Ovary (tissue), 3 donors: Measurements from ENCODE around the gene KLHL12.

Experiments
- CTCF ChIP-seq, 3 donors: fragments of 450-650 bp in 2 of 3; fragments of 200-600 bp in 1 of 3; IDR thresholded peaks; one replicate each; pipeline versions ENCODE4 v1.5.1 to v1.8.0; 2016 to 2022; ENCODE audit warnings: antibody characterized with exemption in 3 of 3, mild to moderate bottlenecking in 1 of 3
- EP300 ChIP-seq: sonication (generic); formaldehyde crosslinking; IDR thresholded peaks from one replicate; pipeline ENCODE4 v1.6.1; 2017; ENCODE audit warnings: antibody characterized with exemption
- POLR2A ChIP-seq: fragments of 450-650 bp; IDR thresholded peaks from one replicate; pipeline ENCODE4 v1.6.1; 2017; ENCODE audit warnings: antibody characterized with exemption, mild to moderate bottlenecking, moderate library complexity
- donor health status: DM: no; HTN: no; CAD: no.

GRCh38 chr1:202942426-202942825, 15.4 kb upstream of the KLHL12 start:
- TF ChIP-seq CTCF (IDR thresholded peaks at IDR 0.05) (no peak), POLR2A (no peak), EP300 (no peak)
